HG03175 (cell line): ENCODE results near the gene FARS2.

Experiments used
- ATAC-seq: cut with Tn5 transposase; IDR thresholded peaks from one replicate; pipeline ENCODE4 v1.9.1; 2021; ENCODE audit warnings: mild to moderate bottlenecking, moderate library complexity; ENCODE audit not compliant: unreplicated experiment

FARS2 gene

GRCh38 chr6:5738211-5738610 is 476.9 kb downstream of the FARS2 start:
- no peak for ATAC-seq

DNA sequence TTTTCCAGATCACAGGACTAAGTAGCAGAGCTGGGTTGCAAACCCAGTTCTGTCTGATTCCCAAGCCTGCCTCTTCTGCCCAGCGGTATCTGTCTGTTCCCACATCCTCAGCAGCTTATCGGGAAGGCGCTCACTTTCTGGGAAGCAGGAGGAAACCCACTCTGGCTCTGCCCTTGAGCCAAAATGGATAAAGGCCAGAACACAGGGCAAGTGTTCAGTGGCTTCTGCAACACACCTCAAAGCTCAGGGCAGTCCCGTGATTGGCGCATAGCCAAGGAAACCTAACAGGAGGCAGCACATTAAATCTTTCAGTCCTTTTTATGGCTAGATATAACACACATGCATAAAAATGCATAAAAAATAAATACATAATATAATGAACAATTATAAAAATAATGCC is 483.2 kb downstream of the FARS2 start:
- no peak for ATAC-seq

GRCh38 chr6:5745081-5745480 is 483.8 kb downstream of the FARS2 start:
- no peak for ATAC-seq

DNA sequence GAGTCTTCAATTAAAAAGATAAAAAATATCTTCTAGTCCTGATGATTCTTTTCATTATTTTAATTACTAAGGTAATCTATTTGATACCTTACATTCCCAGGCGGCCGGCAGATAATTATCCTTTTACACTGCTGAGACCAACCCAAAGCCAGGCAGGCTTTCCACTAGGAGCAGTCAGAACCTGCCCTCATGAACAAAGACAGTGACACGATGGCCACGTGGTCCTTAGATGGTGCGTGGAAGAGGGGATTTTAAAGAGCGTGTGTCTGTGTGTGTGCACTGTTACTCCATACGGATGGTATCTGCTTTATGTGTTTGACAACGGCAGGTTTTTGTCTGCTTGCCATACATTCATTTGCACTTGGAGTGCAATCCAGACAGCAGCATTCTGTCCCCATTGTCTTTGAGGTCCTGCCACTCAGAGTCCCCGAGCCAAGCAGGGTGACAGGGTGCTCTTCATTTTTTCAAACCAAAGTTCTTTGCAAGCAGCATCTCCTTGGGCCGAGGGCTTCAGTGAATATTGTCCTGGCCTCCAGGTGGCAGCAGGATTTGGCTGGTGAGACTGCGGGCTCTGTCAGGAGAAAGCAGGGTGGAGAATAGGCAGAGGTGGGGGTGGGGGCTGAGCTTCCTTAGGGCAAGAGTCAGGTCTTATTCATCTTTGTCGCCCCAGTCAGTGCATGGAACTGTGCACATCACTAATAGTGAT is 484.9 kb downstream of the FARS2 start:
- ATAC-seq, result no peak

DNA sequence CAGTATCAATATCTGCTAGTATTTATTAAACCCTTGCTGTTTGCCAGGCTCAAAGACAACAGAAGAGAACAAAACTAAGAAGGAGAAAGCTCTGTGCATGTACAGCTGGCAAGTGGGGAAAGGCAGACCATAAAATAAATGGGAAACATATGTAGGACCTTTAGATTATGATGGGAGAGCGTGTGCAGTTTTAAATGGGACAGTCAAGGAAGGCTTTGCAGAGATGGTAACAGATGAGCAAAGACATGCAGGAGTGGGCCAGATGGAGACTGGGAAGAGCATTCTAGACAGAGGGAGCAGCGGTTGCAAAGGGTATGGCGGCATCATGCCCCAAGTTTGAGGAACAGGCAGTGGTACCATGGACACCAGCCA is 485.4 kb downstream of the FARS2 start:
- no peak for ATAC-seq

GRCh38 chr6:5747379-5747778 is 486.1 kb downstream of the FARS2 start:
- ATAC-seq, result no peak

- ATAC-seq, result no peak
These were observed 487.8 kb downstream of the FARS2 start for GRCh38 chr6:5749016-5749650.

- ATAC-seq, result no peak
These were observed 488.4 kb downstream of the FARS2 start for GRCh38 chr6:5749651-5750215.

GRCh38 chr6:5751525-5752390 is 490.4 kb downstream of the FARS2 start:
- ATAC-seq, result no peak

DNA sequence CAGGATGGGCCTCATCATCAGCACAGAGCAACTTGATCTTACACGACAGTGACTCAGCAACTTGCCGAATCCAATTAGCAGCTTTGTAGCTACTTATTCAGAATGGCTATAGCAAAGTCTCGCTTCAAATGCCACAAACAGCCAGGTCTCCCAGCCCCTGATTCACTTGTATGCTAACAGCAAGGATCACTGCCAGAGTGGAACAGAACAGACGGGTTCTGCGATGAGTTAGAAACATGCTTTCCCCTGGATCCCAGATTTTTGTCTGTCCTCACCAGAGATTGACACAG is 491.0 kb downstream of the FARS2 start:
- ATAC-seq, result no peak

DNA sequence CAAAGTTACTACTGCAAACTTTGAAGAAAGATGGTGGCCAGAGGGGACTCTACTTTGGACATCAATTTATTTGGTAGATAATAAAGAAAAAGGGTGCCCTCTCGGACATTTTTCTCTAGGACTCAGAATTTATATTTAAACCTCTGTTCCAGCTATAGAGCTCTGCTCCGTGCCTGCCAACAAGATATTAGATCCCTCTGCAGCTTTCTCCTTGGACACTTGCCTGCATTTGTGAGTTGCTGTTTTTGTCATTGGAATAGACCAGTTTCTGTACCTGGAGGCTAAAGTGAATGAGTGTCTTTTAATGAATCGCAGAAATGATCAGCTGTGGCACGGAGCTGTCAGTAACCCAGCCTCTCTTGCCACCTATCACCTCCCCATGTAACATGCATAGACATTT is 491.9 kb downstream of the FARS2 start:
- ATAC-seq, result no peak

GRCh38 chr6:5754904-5755303 is 493.6 kb downstream of the FARS2 start:
- ATAC-seq, result no peak

DNA sequence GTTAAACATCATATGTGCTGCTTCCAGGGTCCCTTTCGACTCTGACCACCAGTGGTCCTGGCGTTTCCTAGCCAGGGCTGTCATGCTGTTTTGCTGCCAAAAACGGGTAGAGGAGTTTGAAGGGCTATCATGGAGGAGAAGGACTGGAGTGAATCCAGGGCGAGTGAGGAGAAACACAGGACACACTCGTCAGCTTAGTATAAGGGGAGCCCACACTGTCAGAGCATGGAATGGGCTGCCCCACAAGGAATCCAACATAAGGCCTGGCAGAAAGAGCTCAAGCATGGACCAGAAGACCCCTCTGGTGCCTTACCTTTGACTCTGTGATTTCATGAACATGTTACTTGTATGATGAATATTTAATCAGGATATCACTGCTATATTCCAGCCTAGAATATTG is 498.3 kb downstream of the FARS2 start:
- ATAC-seq, result no peak

GRCh38 chr6:5761370-5761769 is 500.1 kb downstream of the FARS2 start:
- ATAC-seq, result no peak

- no peak for ATAC-seq
These were observed 501.3 kb downstream of the FARS2 start for GRCh38 chr6:5762561-5762968.

DNA sequence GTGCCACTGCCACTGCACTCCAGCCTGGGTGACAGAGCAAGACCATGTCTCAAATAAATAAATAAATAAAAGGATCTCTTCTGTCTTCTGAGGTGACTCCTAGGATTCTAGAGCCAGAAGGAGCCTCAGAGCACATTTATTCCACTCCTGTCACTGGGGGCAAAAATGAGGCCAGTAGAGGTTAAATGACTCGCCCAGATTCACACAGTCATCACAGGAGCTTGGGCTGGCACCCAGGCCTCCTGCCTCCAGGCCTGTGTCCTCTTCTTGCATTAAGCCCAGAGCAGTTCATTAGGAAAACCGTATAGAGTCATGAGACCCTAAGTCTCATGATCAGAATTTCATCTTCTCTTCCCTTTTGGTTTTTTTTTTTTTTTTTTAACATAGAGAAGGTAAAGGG is 502.1 kb downstream of the FARS2 start:
- no peak for ATAC-seq

- ATAC-seq, result no peak
These were observed 502.6 kb downstream of the FARS2 start for GRCh38 chr6:5763871-5764270.

GRCh38 chr6:5764401-5764955 is 503.2 kb downstream of the FARS2 start:
- ATAC-seq, result no peak

DNA sequence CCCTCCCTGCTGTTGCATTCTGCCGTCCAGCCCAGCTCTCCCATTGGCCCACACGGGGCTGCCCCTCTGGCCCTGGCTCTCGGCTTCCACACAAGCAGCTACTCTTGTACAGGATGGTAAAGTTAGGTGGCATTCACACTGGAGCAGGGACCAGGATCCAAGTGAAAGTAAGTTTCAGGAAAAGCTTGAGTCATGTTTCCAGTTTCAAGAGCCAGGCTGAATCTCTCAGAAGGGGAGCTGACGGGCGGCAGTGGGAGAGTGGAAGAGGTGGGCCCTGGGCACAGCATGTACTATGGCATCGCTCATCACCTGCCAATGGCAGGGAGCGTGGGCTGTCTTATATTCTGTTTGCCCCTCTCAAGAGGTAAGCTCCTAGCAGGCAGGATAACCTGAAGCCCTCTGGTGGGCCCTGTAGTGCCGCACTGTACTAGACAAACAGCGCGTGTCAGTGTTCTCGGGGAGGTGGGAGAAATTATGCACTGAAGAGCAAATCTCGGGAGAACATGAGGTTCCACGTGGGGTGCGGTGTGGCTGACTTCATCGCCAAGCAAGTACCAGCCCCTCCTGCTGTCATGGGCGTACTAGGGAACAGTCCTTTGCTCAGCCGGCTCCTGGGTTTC is 503.9 kb downstream of the FARS2 start:
- ATAC-seq, result no peak

DNA sequence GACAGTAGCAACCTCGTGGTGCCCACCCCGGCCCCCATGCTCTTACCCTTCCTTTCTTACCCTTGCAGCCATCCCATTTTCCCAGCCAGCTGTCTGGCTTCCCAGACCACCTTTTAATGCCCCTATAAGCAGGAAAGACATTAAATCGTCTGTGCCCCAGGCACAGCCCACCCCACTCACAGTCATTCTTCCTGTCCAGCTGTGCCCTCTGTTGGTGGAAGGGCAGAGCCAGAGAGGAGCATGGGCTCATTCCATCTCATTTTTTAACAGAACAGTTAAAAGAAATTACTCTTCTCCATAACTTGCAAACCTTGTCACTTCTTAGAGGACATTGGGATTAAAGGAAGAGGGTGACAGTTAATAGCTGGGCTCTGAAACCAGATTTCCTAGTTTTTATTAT is 504.9 kb downstream of the FARS2 start:
- no peak for ATAC-seq

DNA sequence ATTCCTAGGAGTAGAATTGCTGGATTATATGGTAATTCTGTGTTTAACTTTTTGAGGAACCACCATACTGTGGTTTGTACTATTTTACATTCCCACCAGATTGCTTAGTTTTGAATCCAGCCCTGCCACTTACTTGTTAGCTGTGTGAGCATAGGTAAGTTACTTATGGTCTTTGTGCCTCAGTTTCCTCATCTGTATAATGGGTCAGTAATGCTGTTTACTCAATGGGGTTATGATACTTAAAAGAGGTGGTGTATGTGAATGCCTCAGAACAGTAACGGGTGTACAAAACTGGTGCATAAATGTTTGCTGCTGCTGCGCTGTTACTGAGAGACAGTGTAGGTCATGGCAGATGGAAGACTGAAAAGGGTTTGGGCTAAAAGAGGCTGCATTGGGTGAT is 506.2 kb downstream of the FARS2 start:
- no peak for ATAC-seq
